ENCODE results near the gene CERS4.

DNA sequence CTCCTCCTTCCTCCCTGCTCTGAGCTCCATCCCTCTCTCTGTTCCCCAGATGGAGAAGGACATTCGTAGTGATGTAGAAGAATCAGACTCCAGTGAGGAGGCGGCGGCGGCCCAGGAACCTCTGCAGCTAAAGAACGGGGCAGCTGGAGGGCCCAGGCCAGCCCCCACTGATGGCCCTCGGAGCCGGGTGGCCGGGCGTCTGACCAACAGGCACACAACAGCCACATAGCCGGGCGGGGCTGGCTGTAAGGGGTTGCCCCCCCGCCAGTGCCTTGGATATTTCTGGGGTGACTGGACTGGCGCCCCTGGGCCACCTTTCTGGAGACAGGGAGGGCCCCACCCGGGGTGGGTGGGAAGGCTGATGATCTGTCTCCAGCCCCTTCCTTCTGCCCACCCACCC is 52.7 kb downstream of the CERS4 start:
- TF ChIP-seq, protein P1, sequence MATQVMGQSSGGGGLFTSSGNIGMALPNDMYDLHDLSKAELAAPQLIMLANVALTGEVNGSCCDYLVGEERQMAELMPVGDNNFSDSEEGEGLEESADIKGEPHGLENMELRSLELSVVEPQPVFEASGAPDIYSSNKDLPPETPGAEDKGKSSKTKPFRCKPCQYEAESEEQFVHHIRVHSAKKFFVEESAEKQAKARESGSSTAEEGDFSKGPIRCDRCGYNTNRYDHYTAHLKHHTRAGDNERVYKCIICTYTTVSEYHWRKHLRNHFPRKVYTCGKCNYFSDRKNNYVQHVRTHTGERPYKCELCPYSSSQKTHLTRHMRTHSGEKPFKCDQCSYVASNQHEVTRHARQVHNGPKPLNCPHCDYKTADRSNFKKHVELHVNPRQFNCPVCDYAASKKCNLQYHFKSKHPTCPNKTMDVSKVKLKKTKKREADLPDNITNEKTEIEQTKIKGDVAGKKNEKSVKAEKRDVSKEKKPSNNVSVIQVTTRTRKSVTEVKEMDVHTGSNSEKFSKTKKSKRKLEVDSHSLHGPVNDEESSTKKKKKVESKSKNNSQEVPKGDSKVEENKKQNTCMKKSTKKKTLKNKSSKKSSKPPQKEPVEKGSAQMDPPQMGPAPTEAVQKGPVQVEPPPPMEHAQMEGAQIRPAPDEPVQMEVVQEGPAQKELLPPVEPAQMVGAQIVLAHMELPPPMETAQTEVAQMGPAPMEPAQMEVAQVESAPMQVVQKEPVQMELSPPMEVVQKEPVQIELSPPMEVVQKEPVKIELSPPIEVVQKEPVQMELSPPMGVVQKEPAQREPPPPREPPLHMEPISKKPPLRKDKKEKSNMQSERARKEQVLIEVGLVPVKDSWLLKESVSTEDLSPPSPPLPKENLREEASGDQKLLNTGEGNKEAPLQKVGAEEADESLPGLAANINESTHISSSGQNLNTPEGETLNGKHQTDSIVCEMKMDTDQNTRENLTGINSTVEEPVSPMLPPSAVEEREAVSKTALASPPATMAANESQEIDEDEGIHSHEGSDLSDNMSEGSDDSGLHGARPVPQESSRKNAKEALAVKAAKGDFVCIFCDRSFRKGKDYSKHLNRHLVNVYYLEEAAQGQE (IDR thresholded peaks at IDR 0.05; ENCODE audit: low read depth), result no peak
- TF ChIP-seq CEBPB (IDR thresholded peaks at IDR 0.05) (no peak), NFIC (IDR thresholded peaks at IDR 0.05) (no peak), TCF12 (IDR thresholded peaks at IDR 0.05; ENCODE audit: low read depth) (no peak), TEAD4 (IDR thresholded peaks at IDR 0.05) (no peak), CREB1 (IDR thresholded peaks at IDR 0.05; ENCODE audit: low read depth) (no peak), RAD21 (IDR thresholded peaks at IDR 0.05; ENCODE audit: low read depth) (no peak)
- TF ChIP-seq, protein P2, sequence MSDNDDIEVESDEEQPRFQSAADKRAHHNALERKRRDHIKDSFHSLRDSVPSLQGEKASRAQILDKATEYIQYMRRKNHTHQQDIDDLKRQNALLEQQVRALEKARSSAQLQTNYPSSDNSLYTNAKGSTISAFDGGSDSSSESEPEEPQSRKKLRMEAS (IDR thresholded peaks at IDR 0.05), result no peak

Measured in Ishikawa (cell line).